H1 (cell line): ENCODE measurements around the gene FBN2.

Source experiments
- EP300 ChIP-seq, 2 experiments: IDR thresholded peaks; 1 replicate in 1 of 2; 2 replicates in 1 of 2; pipeline ENCODE4 v1.6.1; 2011 to 2012; ENCODE audit warnings: low read depth in 2 of 2, low read length in 2 of 2, mild to moderate bottlenecking in 2 of 2, borderline replicate concordance in 1 of 2, inconsistent platforms in 1 of 2, moderate library complexity in 1 of 2
- POLR2AphosphoS5 ChIP-seq: IDR thresholded peaks from 2 replicates; pipeline ENCODE4 v1.6.1; 2011; ENCODE audit warnings: low read depth, low read length

GRCh38 chr5:128405159-128405558, 132.9 kb downstream of the FBN2 start:
- no peak for TF ChIP-seq EP300 (IDR thresholded peaks at IDR 0.05; ENCODE audit: borderline replicate concordance in 1 of 2, low read depth in 2 of 2, low read length in 2 of 2)
- TF ChIP-seq POLR2AphosphoS5: no peak
